ENCODE data around the gene GNG5. TPM values are rescaled to one million over a fixed set of nuclear protein-coding genes. Genes with fewer than 3 reads are reported as not detected.
"Not testable (repeated sequence)": the region's sequence is repeated elsewhere in the genome, so short reads cannot be mapped to it uniquely, and the experiment has no call there.

The GNG5 gene
- total RNA-seq, result 100 to 1,000 TPM in 1 of 2 donors, 10 to 100 TPM in 1; 83.4 to 105 TPM

DNA sequence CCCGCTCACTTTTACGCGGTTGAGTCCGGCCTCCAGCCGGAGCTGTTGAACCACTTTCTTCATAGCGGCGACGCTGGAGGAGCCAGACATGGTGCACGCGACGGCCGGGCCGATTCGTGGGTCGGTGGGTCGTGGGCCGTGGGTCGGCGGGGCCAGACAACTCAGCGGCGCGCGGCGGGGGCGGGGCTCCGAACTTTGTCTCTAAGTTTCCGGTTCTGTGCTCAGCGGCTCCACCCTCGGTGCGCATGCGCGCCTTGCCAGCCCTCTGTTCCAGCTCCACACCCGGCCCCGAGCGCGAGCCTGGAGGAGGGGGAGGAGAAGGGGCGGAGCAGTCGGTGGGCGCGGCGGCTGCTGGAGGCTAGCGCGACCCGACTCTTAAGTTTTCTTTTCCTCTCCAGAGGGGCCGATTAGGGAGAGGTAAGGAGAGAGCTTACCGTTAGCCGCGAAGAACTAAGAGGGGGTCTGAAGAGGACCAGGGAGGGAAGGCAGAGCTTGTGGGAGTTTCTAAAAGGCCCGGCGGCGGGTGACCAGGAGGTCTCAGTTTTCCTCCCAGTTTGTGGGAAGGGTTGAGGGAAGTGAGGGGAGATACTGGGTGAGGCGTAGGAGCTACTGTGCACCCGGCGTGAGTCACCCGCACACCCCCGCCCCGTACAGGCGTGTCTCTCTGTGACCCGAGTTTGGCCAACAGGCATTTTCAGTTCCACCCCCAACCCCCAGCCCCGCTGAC, at the start of gene GNG5, which contains the start of gene SPATA1:
Gene GNG5, minus strand, starts transcription at position 580 of the 727 bp plus-strand sequence. Its CDS starts 490 bp downstream, at position 90.
Gene SPATA1, plus strand, starts transcription at position 385 of the 727 bp plus-strand sequence. CDS start 9,974 bp downstream, outside the sequence.
- H3K4me1 Mint-ChIP-seq, result peaks cover 18% of the 10 kb centered on the region
- no peaks in the 10 kb centered on the region for H3K27me3 Mint-ChIP-seq

DNA sequence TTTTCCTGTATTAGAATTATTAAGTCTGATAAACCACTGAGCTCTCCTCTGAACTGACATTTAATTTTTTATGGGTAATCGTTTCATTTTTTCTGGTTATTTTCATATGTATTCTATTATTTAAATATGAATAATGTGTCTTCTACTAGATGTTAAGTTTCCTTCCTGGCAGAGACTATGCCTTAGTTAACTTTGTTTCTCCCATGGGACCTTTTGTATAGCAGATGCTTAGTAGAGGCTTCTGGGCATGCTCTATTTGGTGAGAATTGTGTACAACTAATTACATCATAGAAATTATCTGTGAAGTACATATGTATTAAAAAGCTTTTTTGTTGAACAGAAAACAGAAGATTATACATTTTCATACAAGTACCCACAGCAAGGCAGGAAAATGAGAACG, 44.4 kb upstream of the GNG5 start:
- Mint-ChIP-seq H3K4me1 (no peaks in the 10 kb centered on the region), H3K4me3 (no peak overlapping the region), H3K36me3 (ENCODE audit: low read depth) (peaks cover 22% of the 10 kb centered on the region), H3K27ac (no peak overlapping the region), H3K9me3 (no peaks in the 10 kb centered on the region), H3K27me3 (no peaks in the 10 kb centered on the region)
- no peak for ATAC-seq (replicated peaks)

More for the DNA sequence above, at the start of gene GNG5, which contains the start of gene SPATA1:
- Mint-ChIP-seq H3K9me3 (no peaks in the 10 kb centered on the region), H3K4me3 (peak within 1 kb of the TSS; percentile 100), H3K36me3 (ENCODE audit: low read depth) (peaks cover 52% of the 10 kb centered on the region), H3K27ac (peak within 1 kb of the TSS; percentile 99)
- peak; percentile 89 for ATAC-seq (replicated peaks)

DNA sequence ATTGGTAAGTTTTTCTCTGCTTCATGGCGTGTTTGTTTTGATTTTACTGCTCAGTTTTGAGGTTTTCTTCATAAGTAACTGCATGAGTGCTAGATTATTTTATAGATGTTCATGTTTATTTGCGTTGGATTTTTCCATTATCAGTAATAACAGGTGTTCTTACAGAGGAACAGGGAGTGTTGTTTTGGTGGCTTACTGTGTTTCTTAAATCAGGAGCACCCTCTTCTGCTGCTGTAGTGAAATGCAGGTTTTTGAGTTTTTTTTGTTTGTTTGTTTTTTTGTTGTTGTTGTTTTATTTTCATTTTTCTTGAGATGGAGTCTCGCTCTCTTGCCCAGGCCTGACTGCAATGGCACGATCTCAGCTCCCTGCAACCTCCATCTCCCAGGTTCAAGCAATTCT, 35.3 kb upstream of the GNG5 start:
- H3K4me1 Mint-ChIP-seq, result peaks cover 11% of the 10 kb centered on the region
- ATAC-seq (replicated peaks), result no peak
- H3K4me3 Mint-ChIP-seq, result no peak overlapping the region
- H3K27me3 Mint-ChIP-seq, result no peaks in the 10 kb centered on the region
- peak overlapping the region; percentile 12 for H3K27ac Mint-ChIP-seq
- peaks cover 13% of the 10 kb centered on the region for H3K36me3 Mint-ChIP-seq (ENCODE audit: low read depth)
- H3K9me3 Mint-ChIP-seq, result no peaks in the 10 kb centered on the region

DNA sequence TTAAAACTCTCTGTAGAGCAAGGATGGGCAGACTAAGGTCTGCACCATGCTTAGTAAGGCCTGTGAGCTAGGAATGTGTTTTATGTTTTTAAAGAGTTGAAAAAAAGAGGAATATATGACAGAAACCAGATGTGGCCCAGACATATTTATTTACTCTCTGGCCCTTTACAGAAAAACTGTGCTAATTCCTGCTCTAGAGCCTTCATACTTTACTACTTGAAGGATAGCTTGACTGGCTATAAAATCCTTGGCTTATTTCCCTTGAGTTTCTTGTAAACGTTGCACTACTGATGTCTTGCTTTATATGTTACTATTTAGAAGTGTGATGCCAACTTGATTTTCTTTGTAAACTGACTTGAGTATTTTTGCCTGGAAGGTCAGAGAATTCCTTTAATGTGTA, 34.4 kb upstream of the GNG5 start:
- ATAC-seq (replicated peaks), result no peak
- Mint-ChIP-seq H3K4me1 (peaks cover 11% of the 10 kb centered on the region), H3K27ac (peak overlapping the region; percentile 12), H3K9me3 (no peaks in the 10 kb centered on the region), H3K36me3 (ENCODE audit: low read depth) (peaks cover 13% of the 10 kb centered on the region), H3K4me3 (no peak overlapping the region), H3K27me3 (no peaks in the 10 kb centered on the region)

DNA sequence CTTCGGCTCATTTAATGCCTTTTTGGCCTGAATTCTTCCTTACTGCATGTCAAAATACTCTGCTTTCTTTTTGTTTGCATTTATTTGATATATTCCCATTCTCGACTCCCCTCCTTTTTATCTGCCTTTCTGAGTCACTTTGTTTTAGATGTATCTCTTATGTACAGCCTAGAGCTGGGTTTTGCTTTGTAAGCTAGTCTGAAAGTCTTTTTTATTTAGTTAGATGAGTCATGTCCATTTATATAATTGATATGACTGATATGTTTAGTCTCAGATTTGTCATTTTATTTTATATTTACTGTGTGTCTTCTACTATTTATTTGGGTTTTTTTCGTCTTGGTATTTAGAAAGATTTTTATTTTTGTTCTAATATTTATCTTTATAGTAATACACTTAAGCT, 33.6 kb upstream of the GNG5 start:
- Mint-ChIP-seq H3K27ac (no peak overlapping the region), H3K4me1 (peaks cover 11% of the 10 kb centered on the region), H3K4me3 (no peak overlapping the region)

DNA sequence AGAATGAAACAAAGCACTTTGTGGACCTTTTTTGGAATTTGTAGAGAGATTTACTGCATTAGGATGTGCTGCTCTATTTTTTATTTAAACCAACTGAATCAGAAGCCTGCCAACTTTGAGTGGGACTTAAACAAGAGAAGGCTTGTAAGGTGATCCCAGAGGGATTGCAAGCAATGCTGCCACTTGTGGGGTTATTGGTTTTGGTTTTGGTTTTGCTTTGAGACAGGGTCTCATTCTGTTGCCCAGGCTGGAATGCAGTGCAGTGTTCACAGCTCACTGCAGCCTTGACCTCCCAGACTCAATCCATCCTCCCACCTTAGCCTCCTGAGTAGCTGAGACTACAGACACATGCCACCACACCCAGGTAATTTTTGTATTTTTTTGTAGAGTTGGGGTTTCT, 32.2 kb upstream of the GNG5 start:
- ATAC-seq (replicated peaks), result no peak
- Mint-ChIP-seq H3K9me3 (no peaks in the 10 kb centered on the region), H3K27ac (no peak overlapping the region), H3K36me3 (ENCODE audit: low read depth) (peaks cover 13% of the 10 kb centered on the region), H3K4me1 (peaks cover 11% of the 10 kb centered on the region), H3K4me3 (no peak overlapping the region), H3K27me3 (no peaks in the 10 kb centered on the region)

More for the DNA sequence above, 33.6 kb upstream of the GNG5 start:
- Mint-ChIP-seq H3K36me3 (ENCODE audit: low read depth) (peaks cover 13% of the 10 kb centered on the region), H3K27me3 (no peaks in the 10 kb centered on the region), H3K9me3 (no peaks in the 10 kb centered on the region)
- ATAC-seq (replicated peaks), result no peak

DNA sequence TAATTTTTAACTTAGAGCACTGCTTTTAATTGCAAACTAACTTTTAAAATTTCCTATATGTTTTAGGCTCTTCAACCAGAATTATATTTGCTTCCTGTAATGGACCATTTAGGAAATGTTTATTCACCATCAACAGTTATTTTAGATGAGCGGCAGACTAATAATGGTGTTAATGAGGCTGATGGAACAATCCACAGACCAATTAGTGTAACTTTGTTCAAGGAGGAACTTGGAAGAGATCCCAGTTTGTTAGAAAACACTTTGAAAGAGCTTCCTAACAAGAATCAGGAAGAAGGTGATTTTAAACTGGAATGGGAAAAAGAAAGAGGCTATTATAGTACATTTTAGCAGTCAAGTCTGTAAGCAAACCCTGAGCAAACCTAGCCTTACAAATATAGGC, 19.4 kb upstream of the GNG5 start:
- Mint-ChIP-seq H3K4me3 (no peak overlapping the region), H3K36me3 (ENCODE audit: low read depth) (peaks cover 6% of the 10 kb centered on the region), H3K4me1 (no peaks in the 10 kb centered on the region), H3K27me3 (no peaks in the 10 kb centered on the region), H3K27ac (no peak overlapping the region), H3K9me3 (no peaks in the 10 kb centered on the region)
- no peak for ATAC-seq (replicated peaks)

DNA sequence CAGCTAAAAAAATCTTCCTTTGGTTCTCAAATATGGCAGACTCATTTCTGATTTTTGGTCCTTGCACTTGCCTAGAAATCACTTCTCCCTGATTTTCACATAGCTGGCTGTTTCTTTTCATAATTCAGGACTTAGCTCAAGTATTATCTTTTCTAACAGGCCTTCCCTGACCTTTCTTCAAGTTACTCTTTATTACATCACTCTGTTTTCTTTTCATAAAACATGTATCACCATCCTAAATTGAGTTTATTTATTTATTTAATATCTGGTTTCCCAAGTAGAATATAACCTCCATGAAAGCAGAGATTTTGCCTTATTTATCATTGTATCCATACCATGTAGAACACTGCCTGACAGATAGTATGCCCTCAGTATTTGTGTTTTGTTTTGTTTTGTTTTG, 18.2 kb upstream of the GNG5 start:
- no peak for ATAC-seq (replicated peaks)
- Mint-ChIP-seq H3K27me3 (no peaks in the 10 kb centered on the region), H3K27ac (no peak overlapping the region), H3K4me3 (no peak overlapping the region), H3K4me1 (no peaks in the 10 kb centered on the region), H3K9me3 (no peaks in the 10 kb centered on the region), H3K36me3 (ENCODE audit: low read depth) (peaks cover 6% of the 10 kb centered on the region)

DNA sequence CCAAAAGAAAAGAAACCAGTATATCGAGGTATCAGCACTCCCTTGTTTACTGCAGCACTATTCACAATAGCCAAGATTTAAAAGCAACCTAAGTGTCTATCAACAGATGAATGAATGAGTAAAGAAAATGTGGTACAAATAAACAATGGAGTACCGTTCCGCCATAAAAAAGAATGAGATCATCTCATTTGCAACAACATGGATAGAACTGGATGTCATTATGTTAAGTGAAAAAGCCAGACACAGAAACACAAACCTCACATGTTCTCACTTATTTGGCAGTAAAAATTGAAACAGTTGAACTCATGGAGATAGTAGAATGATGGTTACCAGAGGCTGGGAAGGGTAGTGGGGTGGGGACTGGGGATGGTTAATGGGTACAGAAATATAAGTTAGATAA, 4.3 kb upstream of the GNG5 start:
- no peaks in the 10 kb centered on the region for H3K27me3 Mint-ChIP-seq
- H3K4me3 Mint-ChIP-seq, result no peak overlapping the region
- no peaks in the 10 kb centered on the region for H3K9me3 Mint-ChIP-seq
- H3K36me3 Mint-ChIP-seq (ENCODE audit: low read depth), result peaks cover 7% of the 10 kb centered on the region
- H3K27ac Mint-ChIP-seq, result no peak overlapping the region
- no peak for ATAC-seq (replicated peaks)
- H3K4me1 Mint-ChIP-seq, result no peaks in the 10 kb centered on the region

DNA sequence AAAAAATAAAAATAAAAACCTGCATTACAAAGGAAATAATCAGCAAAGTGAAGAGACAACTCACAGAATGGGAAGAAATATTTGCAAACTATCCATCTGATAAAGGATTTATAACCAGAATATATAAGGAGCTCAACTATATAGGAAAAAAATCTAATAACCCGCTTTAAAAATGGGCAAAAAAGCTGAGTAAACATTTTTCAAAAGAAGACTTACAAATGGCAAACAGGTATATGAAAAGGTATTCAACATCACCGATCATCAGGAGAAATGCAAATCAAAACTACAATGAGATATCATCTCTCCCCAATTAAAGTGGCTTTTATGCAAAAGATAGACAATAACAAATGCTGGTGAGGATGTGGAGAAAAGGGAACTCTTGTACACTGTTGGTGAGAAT, 3.8 kb upstream of the GNG5 start:
- Mint-ChIP-seq H3K9me3 (no peaks in the 10 kb centered on the region), H3K4me1 (no peaks in the 10 kb centered on the region), H3K4me3 (no peak overlapping the region), H3K27ac (no peak overlapping the region), H3K27me3 (no peaks in the 10 kb centered on the region), H3K36me3 (ENCODE audit: low read depth) (peaks cover 12% of the 10 kb centered on the region)
- no peak for ATAC-seq (replicated peaks)

DNA sequence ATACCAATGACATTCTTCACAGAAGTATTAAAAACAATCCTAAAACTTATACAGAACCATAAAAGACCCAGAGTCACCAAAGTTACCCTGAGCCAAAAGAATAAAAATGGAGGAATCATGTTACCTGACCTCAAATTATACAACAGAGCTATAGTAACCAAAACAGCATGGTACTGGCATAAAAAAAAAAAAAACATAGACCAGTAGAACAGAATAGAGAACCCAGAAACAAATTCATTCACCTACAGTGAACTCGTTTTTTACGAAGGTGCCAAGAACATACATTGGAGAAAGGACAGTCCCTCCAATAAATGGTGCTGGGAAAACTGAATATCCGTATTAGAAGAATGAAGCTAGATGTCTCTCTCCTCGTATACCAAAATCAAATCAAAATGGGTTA, 2.6 kb upstream of the GNG5 start:
- Mint-ChIP-seq H3K27ac (no peak overlapping the region), H3K4me1 (peaks cover 6% of the 10 kb centered on the region), H3K9me3 (no peaks in the 10 kb centered on the region), H3K36me3 (ENCODE audit: low read depth) (peaks cover 24% of the 10 kb centered on the region), H3K4me3 (no peak overlapping the region), H3K27me3 (no peaks in the 10 kb centered on the region)
- ATAC-seq (replicated peaks), result no peak

DNA sequence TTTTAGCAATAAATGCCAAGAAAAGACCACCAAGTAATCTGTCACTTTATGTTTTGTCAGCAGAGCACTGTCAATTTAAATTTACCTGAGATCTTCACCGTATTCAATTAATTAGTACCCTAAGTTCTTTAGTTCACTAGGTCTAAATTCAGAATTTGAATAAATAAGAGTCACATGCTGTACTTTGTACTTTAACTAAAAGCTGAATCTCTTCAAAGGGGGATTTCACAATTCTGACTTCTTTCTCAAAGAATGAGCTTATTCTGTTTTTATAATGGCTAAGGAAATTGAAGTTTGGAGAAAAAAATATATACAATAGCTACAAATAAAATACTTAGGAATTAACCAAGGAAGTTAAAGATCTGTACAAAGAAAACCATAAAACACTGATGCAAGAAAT, 2.1 kb upstream of the GNG5 start:
- H3K4me3 Mint-ChIP-seq, result peak overlapping the region; percentile 10
- H3K27ac Mint-ChIP-seq, result no peak overlapping the region
- H3K36me3 Mint-ChIP-seq (ENCODE audit: low read depth), result peaks cover 29% of the 10 kb centered on the region
- peaks cover 8% of the 10 kb centered on the region for H3K4me1 Mint-ChIP-seq
- H3K27me3 Mint-ChIP-seq, result no peaks in the 10 kb centered on the region
- ATAC-seq (replicated peaks), result no peak
- H3K9me3 Mint-ChIP-seq, result no peaks in the 10 kb centered on the region

DNA sequence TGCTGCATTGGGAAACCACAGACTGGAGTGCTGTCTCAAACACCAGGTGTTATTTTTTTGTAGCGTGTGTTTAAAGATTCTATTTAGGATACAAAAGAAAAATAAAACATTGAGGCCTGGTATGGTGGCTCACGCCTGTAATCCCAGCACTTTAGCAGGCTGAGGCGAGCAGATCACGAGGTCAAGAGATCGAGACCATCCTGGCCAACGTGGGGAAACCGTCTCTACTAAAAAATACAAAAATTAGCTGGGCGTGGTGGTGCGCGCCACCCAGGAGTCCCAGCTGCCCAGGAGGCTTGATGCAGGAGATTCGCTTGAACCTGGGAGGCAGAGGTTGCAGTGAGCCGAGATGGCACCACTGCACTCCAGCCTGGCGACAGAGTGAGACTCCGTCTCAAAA, 1.5 kb upstream of the GNG5 start:
- peaks cover 35% of the 10 kb centered on the region for H3K36me3 Mint-ChIP-seq (ENCODE audit: low read depth)
- H3K27ac Mint-ChIP-seq; H3K4me3 Mint-ChIP-seq; ATAC-seq (replicated peaks); H3K27me3 Mint-ChIP-seq; H3K9me3 Mint-ChIP-seq: not testable (repeated sequence)
- H3K4me1 Mint-ChIP-seq, result peaks cover 12% of the 10 kb centered on the region

DNA sequence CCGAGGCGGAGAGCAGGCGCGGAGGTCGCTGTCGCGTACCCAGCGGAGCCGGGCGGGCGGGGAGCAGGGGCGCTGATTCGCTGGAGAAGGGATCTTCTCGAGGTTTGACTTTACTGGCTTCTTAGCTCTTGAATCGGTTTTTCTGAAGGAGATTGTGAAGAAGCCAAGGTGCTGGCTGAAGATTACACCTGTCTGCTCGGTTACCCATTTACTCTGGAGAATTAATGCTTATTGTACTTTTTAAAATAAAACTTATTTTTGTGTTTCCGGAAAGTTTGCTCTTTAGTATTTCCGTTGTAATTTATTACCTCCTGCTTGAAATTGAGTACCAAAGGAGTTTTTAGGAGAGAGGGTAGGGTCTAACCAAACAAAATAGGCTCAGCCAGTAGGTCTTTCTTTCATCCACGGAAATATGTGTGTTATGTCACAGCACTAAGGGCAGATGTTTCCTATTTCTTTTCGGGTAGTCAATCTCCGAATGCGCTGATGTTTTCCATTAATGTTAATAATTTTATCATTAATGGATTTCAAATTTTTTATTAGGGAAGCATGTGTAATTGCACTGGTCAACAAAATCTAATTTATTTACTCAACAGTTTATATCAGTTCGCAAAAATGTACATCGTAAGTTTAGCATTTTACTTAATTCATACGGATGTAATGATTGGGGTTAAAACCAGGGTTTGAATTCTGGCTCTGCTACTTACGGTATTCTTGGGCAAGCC, 510 bp upstream of the GNG5 start:
- H3K4me1 Mint-ChIP-seq, result peaks cover 12% of the 10 kb centered on the region
- ATAC-seq (replicated peaks), result no peak
- H3K27ac Mint-ChIP-seq, result peak overlapping the region; percentile 99
- no peaks in the 10 kb centered on the region for H3K27me3 Mint-ChIP-seq
- H3K9me3 Mint-ChIP-seq, result no peaks in the 10 kb centered on the region
- peaks cover 45% of the 10 kb centered on the region for H3K36me3 Mint-ChIP-seq (ENCODE audit: low read depth)
- H3K4me3 Mint-ChIP-seq, result peak overlapping the region; percentile 100

DNA sequence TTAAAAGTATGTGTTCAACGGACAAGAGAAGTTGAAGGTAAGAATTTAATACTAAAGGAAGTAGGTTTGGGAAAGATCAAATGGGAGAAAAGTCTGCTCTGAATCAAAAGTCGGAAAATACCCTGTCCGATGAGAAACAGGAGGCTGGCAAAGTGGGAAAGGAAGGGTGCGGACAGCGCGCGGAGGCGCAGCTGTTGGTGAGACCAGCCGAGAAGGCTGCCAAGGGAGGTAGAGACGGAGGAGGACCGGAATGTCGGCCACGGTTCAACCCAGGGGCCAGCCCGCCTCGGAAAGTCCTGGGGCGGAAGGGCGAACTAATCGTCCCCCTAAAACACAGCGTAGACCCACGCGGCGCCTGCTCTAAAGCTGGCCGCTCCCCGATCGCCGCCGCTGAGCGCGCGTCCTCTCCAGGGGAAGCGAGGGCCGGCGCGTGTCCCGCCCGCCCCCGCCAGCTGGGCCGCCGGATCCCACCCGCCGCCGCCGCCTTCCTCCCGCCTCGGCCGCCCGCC, 834 bp downstream of the GNG5 start:
- H3K9me3 Mint-ChIP-seq, result no peaks in the 10 kb centered on the region
- peaks cover 21% of the 10 kb centered on the region for H3K4me1 Mint-ChIP-seq
- H3K4me3 Mint-ChIP-seq, result peak overlapping the region; percentile 100
- peaks cover 58% of the 10 kb centered on the region for H3K36me3 Mint-ChIP-seq (ENCODE audit: low read depth)
- peak overlapping the region; percentile 99 for H3K27ac Mint-ChIP-seq
- no peaks in the 10 kb centered on the region for H3K27me3 Mint-ChIP-seq
- peak; percentile 33 for ATAC-seq (replicated peaks)

Measured in activated T-helper 17 cell treated with anti-CD3 and anti-CD28 coated beads, Interleukin-2, amount 50 U/mL, for 72 hours (primary cell).